Measurements from ENCODE around the gene AVL9. TPM values are rescaled to one million over a fixed set of nuclear protein-coding genes. Genes with fewer than 3 reads are reported as not detected.

Gene AVL9
- total and polyA plus RNA-seq, 2 of the 4 experiments (the other 2 are of a cell fraction): 13.1 to 21.7 TPM

- BruUV-seq (replicated peaks): no TSS peak
Observed at GRCh38 chr7:32560075-32560474, 64.8 kb downstream of the AVL9 start.

More at GRCh38 chr7:32560075-32560474, 64.8 kb downstream of the AVL9 start:
- no peak overlapping the region for H3K9ac ChIP-seq (ENCODE audit: low read depth, low read length)
- no peaks in the 10 kb centered on the region for H3K4me1 ChIP-seq (ENCODE audit: control insufficient read depth, insufficient read depth, low read length)
- POLR2A ChIA-PET (ENCODE audit: unreplicated experiment): no interaction called here
- peaks cover 8 to 24% of the 10 kb centered on the region in 2 experiments for H3K79me1 ChIP-seq (ENCODE audit: low read depth in 1 of 2, low read length in 2 of 2)
- intact Hi-C loops (cut with micrococcal nuclease) (no loop called here), dilution Hi-C loops (cut with HindIII; ENCODE audit: low sequenced_read_pairs, unreplicated experiment) (no loop called here), in situ Hi-C loops (cut with MboI; ENCODE audit: low sequenced_read_pairs) (no loop called here)
- DNase-seq (no peak), ATAC-seq (ENCODE audit: low read depth) (no peak)
- H3K4me3 ChIP-seq (ENCODE audit: insufficient read depth, low read depth, low read length): no peak overlapping the region
- no peak overlapping the region for H3K56ac ChIP-seq (ENCODE audit: extremely low read depth, insufficient read depth, low read length)
- no peak overlapping the region for H4K91ac ChIP-seq (ENCODE audit: insufficient read depth, low read depth, low read length)
- H2BK15ac ChIP-seq (ENCODE audit: low read depth, low read length): no peak overlapping the region
- H3K4ac ChIP-seq (ENCODE audit: low read depth, low read length): no peak overlapping the region
- no peak overlapping the region for H3K27ac ChIP-seq (ENCODE audit: insufficient read depth, low read length)
- no peak overlapping the region; the same call in 1 of the 2 replicates for H3K18ac ChIP-seq (ENCODE audit: low read depth, low read length)
- CTCF ChIA-PET: no interaction called here
- no peaks in the 10 kb centered on the region for H3K9me1 ChIP-seq (ENCODE audit: insufficient read depth, low read length)
- no peak overlapping the region for H3K14ac ChIP-seq (replicated peaks; ENCODE audit: low read depth, low read length)
- no peak overlapping the region for H2AFZ ChIP-seq (replicated peaks; ENCODE audit: low read length, poor library complexity)
- H3K9me3 ChIP-seq (ENCODE audit: control insufficient read depth, insufficient read depth, low read length): no peaks in the 10 kb centered on the region
- no peak for TF ChIP-seq CTCF (conservative IDR thresholded peaks at IDR 0.05; ENCODE audit: low read depth, low read length)
- TF ChIP-seq MAFK (IDR thresholded peaks at IDR 0.05; ENCODE audit: low read depth, low read length): no peak
- TF ChIP-seq RFX5 (IDR thresholded peaks at IDR 0.05; ENCODE audit: low read depth, low read length): no peak
- no peak for TF ChIP-seq ELK1 (IDR thresholded peaks at IDR 0.05; ENCODE audit: borderline replicate concordance, low read depth, low read length)
- no peak for TF ChIP-seq NFE2L2 (IDR thresholded peaks at IDR 0.05; ENCODE audit: low read depth, low read length)
- no peak for TF ChIP-seq BHLHE40 (IDR thresholded peaks at IDR 0.05; ENCODE audit: low read depth, low read length)
- TF ChIP-seq POLR2A (IDR thresholded peaks at IDR 0.05; ENCODE audit: low read depth, low read length): no peak
- TF ChIP-seq RAD21 (IDR thresholded peaks at IDR 0.05; ENCODE audit: low read length): no peak
- TF ChIP-seq SMC3 (IDR thresholded peaks at IDR 0.05; ENCODE audit: low read depth, low read length): no peak
- TF ChIP-seq USF2 (IDR thresholded peaks at IDR 0.05; ENCODE audit: low read depth, low read length): no peak
- no peak overlapping the region for H4K5ac ChIP-seq (ENCODE audit: low read depth, low read length)
- H3K4me2 ChIP-seq (ENCODE audit: low read depth, low read length): no peak overlapping the region
- no peaks in the 10 kb centered on the region for H3K27me3 ChIP-seq (ENCODE audit: control insufficient read depth, insufficient read depth, low read length)
- peaks cover 26% of the 10 kb centered on the region for H3K36me3 ChIP-seq (ENCODE audit: control insufficient read depth, insufficient read depth, low read length)
- H2BK5ac ChIP-seq (ENCODE audit: low read depth, low read length, poor library complexity, severe bottlenecking): no peak overlapping the region
- H2BK120ac ChIP-seq (ENCODE audit: low read depth, low read length): no peak overlapping the region
- H4K8ac ChIP-seq (ENCODE audit: low read depth in 2 of 2, low read length in 2 of 2): no peak overlapping the region; a peak in 1 of 4 replicates
- H4K20me1 ChIP-seq (ENCODE audit: insufficient read depth, low read length): no peaks in the 10 kb centered on the region
- no peak overlapping the region for H2AK9ac ChIP-seq (replicated peaks; ENCODE audit: low read depth, low read length, poor library complexity)
- no CpG with 5 or more reads among the region's 2 CpGs for WGBS, 2 experiments (ENCODE audit: extremely low coverage in 2 of 2, insufficient read length in 1 of 2)
- H3K23ac ChIP-seq (ENCODE audit: low read depth, low read length): no peak overlapping the region
- H2BK20ac ChIP-seq (ENCODE audit: low read depth, low read length): no peak overlapping the region
- no peak overlapping the region for H2AK5ac ChIP-seq (ENCODE audit: low read depth, low read length)

Data from IMR-90 (cell line).